ENCODE data around the gene NUDT8.
"Not testable (repeated sequence)": the region's sequence is repeated elsewhere in the genome, so short reads cannot be mapped to it uniquely, and the experiment has no call there.

Gene NUDT8

DNA sequence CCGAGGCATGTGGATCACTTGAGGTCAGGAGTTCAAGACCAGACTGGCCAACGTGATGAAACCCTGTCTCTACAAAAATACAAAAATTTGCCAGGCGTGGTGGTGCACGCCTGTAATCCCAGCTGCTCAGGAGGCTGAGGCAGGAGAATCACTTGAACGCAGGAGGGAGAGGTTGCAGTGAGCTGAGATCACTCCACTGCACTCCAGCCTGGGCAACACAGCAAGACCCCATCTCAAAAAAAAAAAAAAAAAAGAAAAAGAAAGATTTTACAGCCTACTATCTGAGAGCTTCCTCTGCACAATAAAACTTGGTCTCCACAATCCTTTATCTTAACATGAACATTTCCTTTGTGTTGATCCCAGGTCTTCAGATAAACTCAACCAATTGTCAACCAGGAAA, 31.0 kb upstream of the NUDT8 start:
- not testable (repeated sequence) for DNase-seq (ENCODE audit: low read depth in 2 of 2)

DNA sequence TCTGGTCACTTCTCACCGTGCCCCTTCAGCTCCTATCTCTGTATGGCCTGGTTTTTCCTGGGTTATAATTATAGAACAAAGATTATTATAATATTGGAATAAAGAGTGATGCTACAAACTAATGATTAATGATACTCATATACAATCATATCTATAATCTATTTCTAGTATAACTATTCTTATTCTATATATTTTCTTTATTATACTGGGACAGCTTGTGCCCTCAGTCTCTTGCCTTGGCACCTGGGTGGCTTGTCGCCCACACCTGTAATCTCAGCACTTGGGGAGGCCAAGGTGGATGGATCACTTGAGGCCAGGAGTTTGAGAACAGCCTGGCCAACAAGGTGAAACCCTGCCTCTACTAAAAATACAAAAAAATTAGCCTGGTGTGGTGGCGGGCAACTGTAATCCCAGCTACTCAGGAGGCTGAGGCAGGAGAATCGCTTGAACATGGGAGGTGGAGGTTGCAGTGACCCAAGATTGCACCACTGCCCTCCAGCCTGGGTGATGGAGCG, 30.0 kb upstream of the NUDT8 start:
- DNase-seq (ENCODE audit: low read depth in 2 of 2): not testable (repeated sequence)

GRCh38 chr11:67657300-67657699, 27.6 kb upstream of the NUDT8 start:
- no peak for DNase-seq (ENCODE audit: low read depth in 2 of 2)

- no peak for DNase-seq (ENCODE audit: low read depth in 2 of 2)
These were observed 26.7 kb upstream of the NUDT8 start for GRCh38 chr11:67656278-67656922.

DNA sequence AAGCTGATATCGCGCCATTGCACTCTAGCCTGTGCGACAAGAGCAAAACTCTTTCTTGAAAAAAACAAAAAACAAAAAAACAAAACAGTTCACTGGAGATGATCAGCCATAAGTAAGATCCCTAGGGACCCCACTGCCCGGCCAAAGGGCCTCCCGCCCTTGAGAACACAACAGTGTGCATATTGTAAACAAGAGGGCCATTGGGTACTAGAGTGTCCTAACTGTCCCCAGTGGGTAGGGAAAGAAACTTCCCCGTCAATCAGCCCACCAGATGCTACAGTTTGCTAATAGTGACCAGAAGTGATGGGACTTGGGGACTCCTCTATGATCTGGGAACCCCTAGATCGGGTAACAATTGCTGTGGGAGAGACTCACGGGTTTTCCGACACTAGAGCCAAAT, 24.5 kb upstream of the NUDT8 start:
- no peak for DNase-seq (ENCODE audit: low read depth in 2 of 2)

DNA sequence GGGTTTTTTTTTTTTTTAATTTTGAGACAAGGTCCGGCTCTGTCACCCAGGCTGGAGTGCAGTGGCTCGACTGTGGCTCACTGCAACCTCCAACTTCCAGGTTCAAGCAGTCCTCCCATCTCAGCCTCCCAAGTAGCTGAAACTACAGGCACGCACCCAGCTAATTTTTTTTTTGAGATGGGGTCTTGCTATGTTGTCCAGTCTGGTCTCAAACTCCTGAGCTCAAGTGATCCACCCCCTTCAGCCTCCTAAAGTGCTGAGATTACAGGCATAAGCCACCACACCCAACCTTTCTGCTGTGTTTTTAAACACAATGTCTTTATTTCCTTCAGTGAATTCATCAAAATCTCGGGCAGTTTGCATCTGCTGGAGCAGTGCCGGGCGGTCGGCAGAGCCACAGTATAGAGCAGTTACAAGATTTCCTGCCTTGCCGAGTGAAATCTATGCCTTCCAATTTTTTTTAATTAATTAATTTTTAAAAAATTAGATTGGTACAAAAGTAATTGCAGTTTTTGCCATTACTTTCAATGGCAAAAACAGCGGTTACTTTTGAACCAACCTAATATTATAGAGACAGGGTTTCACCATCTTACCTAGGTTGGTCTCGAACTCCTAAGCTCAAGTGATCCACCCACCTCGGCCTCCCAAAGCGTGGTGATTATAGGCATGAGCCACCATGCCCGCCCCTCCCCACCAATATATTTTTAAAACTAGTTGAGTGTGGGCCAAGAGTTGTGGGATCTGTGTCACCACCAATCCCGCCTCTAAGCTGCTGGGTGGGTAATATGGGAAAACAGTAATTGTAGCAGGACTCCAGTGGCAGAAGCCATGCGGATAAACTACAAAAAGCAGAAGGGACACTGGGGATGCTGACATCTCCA, 23.5 kb upstream of the NUDT8 start:
- no peak for DNase-seq (ENCODE audit: low read depth in 2 of 2)

DNA sequence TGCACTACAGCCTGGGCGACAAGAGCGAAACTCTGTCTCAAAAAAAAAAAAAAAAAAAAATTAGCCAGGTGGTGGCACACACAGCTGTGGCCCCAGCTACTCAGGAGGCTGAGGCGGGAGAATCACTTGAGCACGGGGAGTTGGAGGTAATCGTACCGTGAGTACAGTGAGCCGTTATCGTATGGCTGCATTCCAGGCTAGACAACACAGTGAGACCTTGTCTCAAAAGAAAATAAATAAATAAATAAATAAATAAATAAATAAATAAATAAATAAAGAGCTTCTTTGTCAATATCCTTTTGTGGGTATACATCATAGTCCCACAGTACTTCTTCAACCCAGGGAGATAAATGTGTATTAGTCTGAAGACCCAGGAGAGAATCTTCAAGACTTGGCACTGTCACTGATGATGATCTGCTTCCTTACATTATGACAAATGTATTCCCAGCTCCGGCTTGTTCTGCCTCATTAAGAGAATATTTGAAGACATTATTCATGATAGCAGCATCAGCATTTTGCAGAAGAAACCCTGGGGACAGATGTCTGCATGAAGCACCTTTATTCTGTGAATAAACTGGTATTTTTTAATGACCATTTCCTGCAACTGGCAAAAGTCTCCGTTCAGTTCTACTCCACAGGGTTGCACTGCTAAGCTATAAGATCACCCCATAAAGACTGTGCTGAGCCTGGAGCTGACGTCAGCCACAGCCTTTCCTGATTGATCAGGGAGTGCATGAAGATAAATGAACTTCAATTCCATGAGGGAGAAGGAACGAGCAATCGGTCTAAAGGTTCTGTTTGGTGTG, 22.4 kb upstream of the NUDT8 start:
- DNase-seq (ENCODE audit: low read depth in 2 of 2): no peak

- DNase-seq (ENCODE audit: low read depth in 2 of 2): no peak
These were observed 20.1 kb upstream of the NUDT8 start for GRCh38 chr11:67649634-67650510.

DNA sequence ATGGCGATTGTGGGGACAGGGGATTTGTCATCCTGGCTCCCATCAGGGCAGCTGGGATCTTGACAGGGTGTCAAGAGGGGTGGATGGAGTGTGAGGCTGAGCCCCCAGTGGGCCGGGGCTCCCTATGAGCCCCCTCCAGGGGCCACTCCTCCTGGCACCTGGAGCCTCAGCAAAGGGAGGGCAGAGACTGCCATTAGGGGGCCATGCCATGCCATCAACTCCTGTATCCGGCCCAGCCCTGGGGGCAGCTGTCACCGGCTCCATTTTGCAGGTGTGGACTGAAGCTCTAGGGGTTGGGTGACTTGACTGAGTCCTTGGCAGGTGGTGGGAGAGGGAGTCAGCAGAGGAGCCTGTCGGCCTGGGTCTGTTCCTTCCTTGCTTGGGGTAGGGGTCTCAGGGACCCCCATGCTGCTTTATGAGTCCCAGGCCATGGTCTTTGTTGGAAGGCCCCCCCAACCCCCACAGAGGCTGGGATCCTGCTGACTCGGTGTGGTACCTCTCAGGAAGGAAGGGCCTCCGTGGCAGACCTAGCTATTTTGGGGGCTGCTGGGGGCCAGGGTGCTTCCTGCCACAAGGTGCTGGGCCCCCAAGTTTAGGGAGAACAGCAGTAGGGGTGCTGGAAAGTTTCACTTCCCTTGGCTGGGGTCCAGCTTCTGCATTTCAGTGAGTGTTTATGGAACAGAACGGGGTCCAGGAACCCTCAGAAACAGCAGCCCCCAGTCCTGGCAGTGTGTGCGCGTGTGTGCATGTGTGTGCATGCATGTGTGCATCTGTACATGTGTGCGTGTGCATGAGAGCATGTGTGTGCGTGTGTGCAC, 19.3 kb upstream of the NUDT8 start:
- no peak for DNase-seq (ENCODE audit: low read depth in 2 of 2)

DNA sequence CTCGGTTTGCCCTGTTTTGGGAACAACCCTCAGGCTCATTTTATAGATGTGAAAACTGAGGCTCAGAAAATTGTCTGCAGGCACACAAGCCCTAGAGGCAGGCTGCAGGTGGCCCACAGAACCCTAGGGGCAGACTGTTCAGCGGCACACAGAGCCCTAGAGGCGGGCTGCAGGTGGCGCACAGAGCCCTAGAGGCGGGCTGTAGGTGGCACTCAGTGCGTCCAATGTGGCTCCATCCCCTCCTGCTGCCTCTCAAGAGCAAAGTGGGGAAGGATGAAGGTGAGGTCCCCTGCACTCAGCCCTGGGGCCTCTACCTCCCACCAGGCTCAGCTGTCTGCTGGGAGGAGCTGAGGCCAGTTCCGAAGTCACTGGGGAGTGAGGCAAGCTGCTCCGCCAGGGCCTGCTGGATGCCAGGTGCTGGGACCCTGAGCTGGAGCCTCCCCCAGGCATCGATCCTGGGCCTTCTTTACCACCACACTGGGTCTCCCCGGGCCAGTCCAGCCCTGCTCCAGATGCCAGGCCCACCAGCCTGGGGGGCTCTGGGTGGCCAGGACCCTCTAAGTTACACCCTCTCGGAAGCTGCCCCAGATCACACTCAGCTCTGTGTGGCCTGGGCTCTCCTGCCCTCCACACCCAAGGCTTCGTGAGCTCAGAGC, 18.5 kb upstream of the NUDT8 start:
- DNase-seq (ENCODE audit: low read depth in 2 of 2): peak in 1 of 2 donors; percentile 19

DNA sequence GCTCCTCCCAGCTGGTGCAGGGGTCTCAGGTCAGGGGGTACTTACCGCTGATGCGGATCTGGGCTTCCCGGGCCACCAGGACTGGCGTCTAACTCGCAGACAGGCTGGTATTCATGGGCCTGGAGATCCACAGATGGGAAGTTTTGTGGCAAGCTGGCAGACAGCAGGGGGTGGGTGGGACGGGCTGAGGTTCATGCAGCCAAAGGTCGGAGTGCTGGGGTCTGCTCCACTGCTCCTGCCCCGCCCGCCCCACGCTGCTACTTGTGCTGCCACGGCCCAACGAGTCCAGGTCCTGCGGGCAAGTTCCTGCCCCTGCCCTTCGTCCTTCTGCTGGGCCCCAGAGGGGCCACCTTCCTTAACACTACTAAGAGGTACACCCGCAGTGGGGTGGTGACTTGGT, 17.7 kb upstream of the NUDT8 start:
- no peak for DNase-seq (ENCODE audit: low read depth in 2 of 2)

GRCh38 chr11:67646535-67647336, 17.0 kb upstream of the NUDT8 start:
- no peak for DNase-seq (ENCODE audit: low read depth in 2 of 2)

DNA sequence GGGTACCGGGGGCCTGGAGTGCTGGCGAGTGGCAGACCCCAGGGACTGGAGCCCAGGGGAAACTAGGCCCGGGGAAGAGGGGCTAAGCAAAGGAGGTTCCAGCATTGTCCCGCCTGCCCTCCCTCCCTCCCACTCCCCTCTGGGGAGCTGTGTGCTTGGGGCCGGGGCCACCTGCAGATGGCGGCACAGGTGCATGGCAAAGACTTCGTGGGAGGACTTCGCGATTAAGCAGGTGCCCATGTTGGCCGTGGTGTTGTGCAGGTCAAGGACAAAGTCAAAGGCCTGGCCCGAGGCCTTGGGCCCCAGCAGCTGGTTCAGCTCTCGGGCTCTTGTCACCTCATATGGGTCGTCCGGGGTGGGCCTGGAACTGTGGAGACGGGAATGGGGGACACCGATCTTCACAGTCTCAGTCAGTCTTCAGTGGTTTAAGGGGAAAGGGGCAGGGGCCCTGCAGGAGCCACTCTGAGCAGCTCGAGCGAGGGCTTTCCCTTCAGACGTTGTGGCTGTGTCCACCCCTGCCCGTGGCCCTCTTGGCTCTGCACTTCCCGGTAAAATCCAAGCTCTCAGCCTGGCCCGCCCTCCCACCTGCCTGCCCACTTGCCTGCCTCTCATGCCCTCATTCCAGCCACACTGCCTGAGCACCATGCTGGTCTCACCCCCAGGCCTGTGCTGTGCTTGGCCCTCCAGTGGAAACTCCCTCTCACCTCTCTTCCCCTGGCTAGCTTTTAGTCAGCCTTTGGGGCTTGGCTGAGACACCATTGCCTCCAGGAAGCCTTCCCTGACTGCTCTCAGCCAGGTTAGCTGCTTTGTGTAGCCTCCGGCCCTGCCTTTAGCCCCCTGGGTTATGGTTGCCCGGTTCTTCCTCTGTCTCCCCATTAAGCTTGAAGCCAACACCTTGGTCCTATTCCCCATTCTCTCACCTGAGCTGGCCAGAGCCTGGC, 16.1 kb upstream of the NUDT8 start:
- no peak for DNase-seq (ENCODE audit: low read depth in 2 of 2)

GRCh38 chr11:67644472-67645418, 15.0 kb upstream of the NUDT8 start:
- DNase-seq (ENCODE audit: low read depth in 2 of 2): no peak

DNA sequence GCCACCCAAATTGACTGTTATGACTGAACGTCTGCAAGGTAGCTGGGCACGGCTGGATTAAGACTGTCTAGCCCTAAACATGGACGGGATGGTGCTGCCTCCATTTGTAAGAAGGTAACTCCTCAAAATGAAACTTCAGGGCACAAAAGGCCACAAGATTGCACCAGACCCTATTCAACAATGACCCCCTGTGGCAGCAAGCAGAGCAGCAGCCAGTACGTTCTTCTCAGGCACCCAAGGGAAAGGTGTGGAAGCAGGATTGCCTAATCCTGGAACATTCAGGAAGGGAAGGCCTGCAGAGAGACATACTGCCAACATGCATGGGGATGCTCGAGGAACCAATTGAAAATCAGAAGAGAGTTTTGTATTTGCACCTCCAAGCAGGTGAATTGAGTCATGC, 14.3 kb upstream of the NUDT8 start:
- DNase-seq (ENCODE audit: low read depth in 2 of 2): no peak

Data from stimulated activated CD4-positive, alpha-beta T cell treated with anti-CD3 and anti-CD28 coated beads, Interleukin-1b, Interleukin-23, amount 100 ng/mL, for 1 hour (primary cell).